Upper lobe of left lung (tissue), 6 donors: ENCODE data around the gene DPP4. TPM values are rescaled to one million over a fixed set of nuclear protein-coding genes. Genes with fewer than 3 reads are reported as not detected.

ENCODE experiments used
- ATAC-seq, 2 donors: fragments of 200-7000 bp; cut with Tn5 transposase; one replicate each; pipeline ENCODE4 v1.9.1; 2022; ENCODE audit warnings: mild to moderate bottlenecking in 2 of 2, moderate library complexity in 2 of 2; ENCODE audit not compliant: low FRiP score in 2 of 2
- DNase-seq, 2 donors: peaks; one replicate each; pipeline ENCODE4 v3.0.0-alpha.2; 2019 to 2020
- H3K27ac ChIP-seq, 4 donors: fragments of 200-600 bp; sonication (generic); one replicate each; pipeline ENCODE4 v1.5.1; 2016 to 2019
- H3K27me3 ChIP-seq, 4 donors: fragments of 200-600 bp; sonication (generic); one replicate each; pipeline ENCODE4 v1.5.1; 2017 to 2019
- H3K36me3 ChIP-seq, 4 donors: fragments of 200-600 bp; sonication (generic); one replicate each; pipeline ENCODE4 v1.5.1; 2016 to 2019
- H3K4me1 ChIP-seq, 4 donors: fragments of 200-600 bp; sonication (generic); one replicate each; pipeline ENCODE4 v1.5.1; 2018 to 2019
- H3K4me3 ChIP-seq, 4 donors: fragments of 200-600 bp; sonication (generic); one replicate each; pipeline ENCODE4 v1.5.1; 2017 to 2019; ENCODE audit warnings: mild to moderate bottlenecking in 2 of 4, moderate library complexity in 1 of 4
- H3K9me3 ChIP-seq, 4 donors: fragments of 200-600 bp; sonication (generic); one replicate each; pipeline ENCODE4 v1.5.1; 2018 to 2019
- CTCF ChIP-seq, 6 experiments: fragments of 450-650 bp in 4 of 6; fragments of 200-600 bp in 2 of 6; sonication (generic) in 2 of 6; IDR thresholded peaks; one replicate each; pipeline ENCODE4 v1.5.1; 2016 to 2019; ENCODE audit warnings: antibody characterized with exemption in 6 of 6
- EP300 ChIP-seq, 4 donors: sonication (generic); formaldehyde crosslinking; IDR thresholded peaks; one replicate each; pipeline ENCODE4 v1.5.1; 2017; ENCODE audit warnings: antibody characterized with exemption in 4 of 4, control low read depth in 2 of 4
- POLR2A ChIP-seq, 4 donors: fragments of 450-650 bp; IDR thresholded peaks; one replicate each; pipeline ENCODE4 v1.5.1; 2016 to 2017; ENCODE audit warnings: antibody characterized with exemption in 4 of 4, mild to moderate bottlenecking in 2 of 4
- POLR2AphosphoS5 ChIP-seq, 2 donors: sonication (generic); formaldehyde crosslinking; IDR thresholded peaks; one replicate each; pipeline ENCODE4 v1.5.1; 2017; ENCODE audit warnings: antibody characterized with exemption in 2 of 2
- WGBS, 2 donors: methylation state at CpG; one replicate each; pipeline ENCODE4 v1.1.5; 2017 to 2018; 5-methylcytosine and 5-hydroxymethylcytosine counted together
- total RNA-seq, 6 donors: library from RNA; depleted of rRNA in 4 of 6; stranded (reverse); fragments of >200 nt in 4 of 6; gene quantifications; one replicate each; pipeline versions ENCODE4 v1.1.0 to v1.2.1, GENCODE V29; 2016 to 2021
- donor health status: DM: no; HTN: no; CAD: no; lungs with moderate emphysema.
- donor health status: DM: no; HTN: yes; CAD: no; lungs with severe emphysema.

DPP4 gene
- total RNA-seq, 6 donors from 2014 or later = 16.4 to 77.3 (median 27.5) TPM

GRCh38 chr2:161998857-161999256 is 75.2 kb downstream of the DPP4 start:
- no peaks in the 10 kb centered on the region for H3K4me1 ChIP-seq
- 74 to 89% methylated on average over 1 of the region's 1 CpG for WGBS, 2 donors
- ATAC-seq (no peak), DNase-seq (no peak)
- H3K27ac ChIP-seq = no peak overlapping the region
- no peak overlapping the region for H3K4me3 ChIP-seq
- H3K27me3 ChIP-seq = no peaks in the 10 kb centered on the region
- H3K36me3 ChIP-seq = peaks cover 0 to 5% (median 0%) of the 10 kb centered on the region in 4 donors
- TF ChIP-seq POLR2AphosphoS5 (IDR thresholded peaks at IDR 0.05) (no peak), EP300 (IDR thresholded peaks at IDR 0.05) (no peak), CTCF (IDR thresholded peaks at IDR 0.05) (no peak), POLR2A (IDR thresholded peaks at IDR 0.05) (no peak)
- H3K9me3 ChIP-seq = no peaks in the 10 kb centered on the region

GRCh38 chr2:161997916-161998471 is 76.0 kb downstream of the DPP4 start:
- no peak overlapping the region for H3K27ac ChIP-seq
- TF ChIP-seq CTCF (IDR thresholded peaks at IDR 0.05) (no peak), EP300 (IDR thresholded peaks at IDR 0.05) (no peak), POLR2AphosphoS5 (IDR thresholded peaks at IDR 0.05) (no peak), POLR2A (IDR thresholded peaks at IDR 0.05) (no peak)
- DNase-seq (no peak), ATAC-seq (no peak)
- H3K4me3 ChIP-seq = no peak overlapping the region
- 73 to 81% methylated on average over 9 of the region's 9 CpGs for WGBS, 2 donors
- no peaks in the 10 kb centered on the region for H3K27me3 ChIP-seq
- H3K4me1 ChIP-seq = no peaks in the 10 kb centered on the region
- H3K9me3 ChIP-seq = no peaks in the 10 kb centered on the region
- H3K36me3 ChIP-seq = peaks cover 0 to 5% (median 0%) of the 10 kb centered on the region in 4 donors

GRCh38 chr2:161995553-161996016 is 78.4 kb downstream of the DPP4 start:
- Histone ChIP-seq H3K27me3 (no peaks in the 10 kb centered on the region), H3K4me1 (peaks cover 0 to 3% (median 0%) of the 10 kb centered on the region in 4 donors), H3K9me3 (no peaks in the 10 kb centered on the region), H3K27ac (no peak overlapping the region), H3K4me3 (no peak overlapping the region), H3K36me3 (peaks cover 0 to 5% (median 0%) of the 10 kb centered on the region in 4 donors)
- ATAC-seq = no peak
- TF ChIP-seq EP300 (IDR thresholded peaks at IDR 0.05) = no peak
- TF ChIP-seq POLR2A (IDR thresholded peaks at IDR 0.05) = no peak
- TF ChIP-seq POLR2AphosphoS5 (IDR thresholded peaks at IDR 0.05) = no peak
- TF ChIP-seq CTCF (IDR thresholded peaks at IDR 0.05) = no peak
- no peak for DNase-seq

GRCh38 chr2:161994761-161995520 is 79.1 kb downstream of the DPP4 start:
- H3K9me3 ChIP-seq = no peaks in the 10 kb centered on the region
- TF ChIP-seq CTCF (IDR thresholded peaks at IDR 0.05) (no peak), POLR2AphosphoS5 (IDR thresholded peaks at IDR 0.05) (no peak), POLR2A (IDR thresholded peaks at IDR 0.05) (no peak), EP300 (IDR thresholded peaks at IDR 0.05) (no peak)
- no peaks in the 10 kb centered on the region for H3K27me3 ChIP-seq
- 50 to 60% methylated on average over 5 of the region's 5 CpGs for WGBS, 2 donors
- H3K36me3 ChIP-seq = peaks cover 0 to 5% (median 0%) of the 10 kb centered on the region in 4 donors
- ATAC-seq (no peak), DNase-seq (no peak)
- H3K4me3 ChIP-seq = no peak overlapping the region
- H3K27ac ChIP-seq = no peak overlapping the region
- peaks cover 0 to 3% (median 0%) of the 10 kb centered on the region in 4 donors for H3K4me1 ChIP-seq
